ENCODE data around the gene PSMB8. TPM values are rescaled to one million over a fixed set of nuclear protein-coding genes. Genes with fewer than 3 reads are reported as not detected.

PSMB8 gene
- total and polyA plus RNA-seq, 8 donors: 37.9 to 122 (median 42.9) TPM

DNA sequence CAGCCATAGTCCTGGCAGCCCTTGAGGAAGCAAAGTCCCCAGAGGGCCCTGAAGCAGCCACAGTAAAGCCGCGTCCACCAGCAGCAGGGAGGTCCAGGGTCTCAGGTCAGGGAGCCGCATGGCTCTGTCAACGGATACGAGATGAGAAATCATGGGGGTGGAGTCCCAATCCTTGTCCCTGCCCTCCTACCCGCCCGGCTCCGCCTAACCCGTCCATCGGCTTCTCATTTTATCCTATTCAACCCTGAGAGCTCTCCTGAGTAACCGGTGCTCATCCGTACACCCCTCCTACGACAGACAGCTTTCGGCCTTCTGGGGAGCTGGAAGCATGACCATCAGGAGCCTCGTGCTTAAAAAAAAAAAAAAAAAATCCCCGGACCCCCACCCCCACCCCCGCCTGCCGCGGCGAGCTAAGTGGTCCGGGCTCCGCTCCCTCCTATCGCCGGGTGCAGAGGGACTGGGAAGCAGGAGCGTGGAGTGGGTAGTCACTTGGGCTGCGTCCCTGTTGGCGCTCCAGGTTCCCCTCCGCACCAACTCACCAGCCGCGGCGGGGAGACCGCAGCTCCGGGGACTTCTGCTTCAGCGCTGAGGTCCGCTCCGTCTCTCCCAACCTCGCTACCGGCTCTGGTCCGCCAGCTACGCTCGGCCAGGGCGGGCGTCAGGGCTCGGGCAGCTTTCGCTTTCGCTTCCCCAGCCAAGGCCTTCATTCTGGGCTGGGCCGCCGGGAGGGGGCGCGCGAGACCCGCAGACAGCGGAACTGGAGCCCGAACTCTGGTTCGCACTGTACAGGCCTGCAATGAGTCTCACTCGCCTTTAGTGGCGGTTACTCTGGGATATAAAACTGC is 5.5 kb downstream of the PSMB8 start, which contains the start of gene TAP2:
Gene TAP2, minus strand, starts transcription at position 626 of the 845 bp plus-strand sequence. Its CDS starts 506 bp downstream, at position 120.
- intact Hi-C loops (cut with DNase I): no loop called here
- TF ChIP-seq, protein P1, sequence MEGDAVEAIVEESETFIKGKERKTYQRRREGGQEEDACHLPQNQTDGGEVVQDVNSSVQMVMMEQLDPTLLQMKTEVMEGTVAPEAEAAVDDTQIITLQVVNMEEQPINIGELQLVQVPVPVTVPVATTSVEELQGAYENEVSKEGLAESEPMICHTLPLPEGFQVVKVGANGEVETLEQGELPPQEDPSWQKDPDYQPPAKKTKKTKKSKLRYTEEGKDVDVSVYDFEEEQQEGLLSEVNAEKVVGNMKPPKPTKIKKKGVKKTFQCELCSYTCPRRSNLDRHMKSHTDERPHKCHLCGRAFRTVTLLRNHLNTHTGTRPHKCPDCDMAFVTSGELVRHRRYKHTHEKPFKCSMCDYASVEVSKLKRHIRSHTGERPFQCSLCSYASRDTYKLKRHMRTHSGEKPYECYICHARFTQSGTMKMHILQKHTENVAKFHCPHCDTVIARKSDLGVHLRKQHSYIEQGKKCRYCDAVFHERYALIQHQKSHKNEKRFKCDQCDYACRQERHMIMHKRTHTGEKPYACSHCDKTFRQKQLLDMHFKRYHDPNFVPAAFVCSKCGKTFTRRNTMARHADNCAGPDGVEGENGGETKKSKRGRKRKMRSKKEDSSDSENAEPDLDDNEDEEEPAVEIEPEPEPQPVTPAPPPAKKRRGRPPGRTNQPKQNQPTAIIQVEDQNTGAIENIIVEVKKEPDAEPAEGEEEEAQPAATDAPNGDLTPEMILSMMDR (IDR thresholded peaks at IDR 0.05): peak; percentile 94 to 99
- peak within 1 kb of the TSS; percentile 86 to 97 for H3K27ac ChIP-seq
- peaks cover 4 to 59% of the 10 kb centered on the region in 2 donors for H3K36me3 ChIP-seq
- peak; percentile 96 to 100 (median 96) for DNase-seq
- no peaks in the 10 kb centered on the region for H3K9me3 ChIP-seq
- no peaks in the 10 kb centered on the region for H3K27me3 ChIP-seq
- ATAC-seq: peak; percentile 97
- peaks cover 22 to 68% of the 10 kb centered on the region in 2 donors for H3K4me1 ChIP-seq
- peak within 1 kb of the TSS; percentile 55 to 83 for H3K4me3 ChIP-seq

DNA sequence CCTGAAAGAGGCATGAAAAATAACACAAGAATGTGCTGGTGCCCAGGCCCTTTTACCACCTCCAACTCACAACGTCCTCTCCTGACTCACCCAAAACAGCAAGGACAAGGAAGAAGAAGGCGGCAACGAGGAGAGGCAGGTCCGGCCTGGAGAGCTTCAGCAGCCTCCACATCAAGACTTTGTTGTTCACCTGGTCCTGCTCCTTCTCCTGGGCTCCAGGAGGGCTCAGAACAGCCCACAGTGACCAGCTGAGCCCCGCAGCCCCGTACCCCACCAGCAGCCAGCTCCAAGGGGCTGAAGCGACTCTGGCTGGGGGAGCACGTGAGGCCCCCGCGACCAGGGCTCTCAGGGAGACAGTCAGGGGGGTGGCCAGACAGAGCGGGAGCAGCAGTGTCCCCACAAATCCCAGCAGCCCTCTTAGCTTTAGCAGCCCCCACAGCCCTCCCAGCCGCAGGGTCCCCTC is 6.2 kb downstream of the PSMB8 start:
- Histone ChIP-seq H3K4me1 (peaks cover 16 to 66% of the 10 kb centered on the region in 2 donors), H3K36me3 (peaks cover 4 to 59% of the 10 kb centered on the region in 2 donors), H3K27me3 (no peaks in the 10 kb centered on the region), H3K9me3 (no peaks in the 10 kb centered on the region), H3K27ac (peak overlapping the region; percentile 86 to 97), H3K4me3 (peak overlapping the region; percentile 55 to 83)
- DNase-seq: no peak
- TF ChIP-seq, protein P1 (IDR thresholded peaks at IDR 0.05): no peak
- no peak for ATAC-seq
- intact Hi-C loops (cut with DNase I): no loop called here

- H3K27me3 ChIP-seq: no peaks in the 10 kb centered on the region
- intact Hi-C loops (cut with DNase I): no loop called here
- no peaks in the 10 kb centered on the region for H3K9me3 ChIP-seq
- DNase-seq (no peak), ATAC-seq (no peak)
- H3K4me1 ChIP-seq: peaks cover 13 to 61% of the 10 kb centered on the region in 2 donors
- TF ChIP-seq, protein P1 (IDR thresholded peaks at IDR 0.05): no peak
- H3K27ac ChIP-seq: no peak overlapping the region
- H3K36me3 ChIP-seq: peaks cover 4 to 59% of the 10 kb centered on the region in 2 donors
- no peak overlapping the region for H3K4me3 ChIP-seq
Observed at GRCh38 chr6:32836873-32837272, 7.0 kb downstream of the PSMB8 start.

DNA sequence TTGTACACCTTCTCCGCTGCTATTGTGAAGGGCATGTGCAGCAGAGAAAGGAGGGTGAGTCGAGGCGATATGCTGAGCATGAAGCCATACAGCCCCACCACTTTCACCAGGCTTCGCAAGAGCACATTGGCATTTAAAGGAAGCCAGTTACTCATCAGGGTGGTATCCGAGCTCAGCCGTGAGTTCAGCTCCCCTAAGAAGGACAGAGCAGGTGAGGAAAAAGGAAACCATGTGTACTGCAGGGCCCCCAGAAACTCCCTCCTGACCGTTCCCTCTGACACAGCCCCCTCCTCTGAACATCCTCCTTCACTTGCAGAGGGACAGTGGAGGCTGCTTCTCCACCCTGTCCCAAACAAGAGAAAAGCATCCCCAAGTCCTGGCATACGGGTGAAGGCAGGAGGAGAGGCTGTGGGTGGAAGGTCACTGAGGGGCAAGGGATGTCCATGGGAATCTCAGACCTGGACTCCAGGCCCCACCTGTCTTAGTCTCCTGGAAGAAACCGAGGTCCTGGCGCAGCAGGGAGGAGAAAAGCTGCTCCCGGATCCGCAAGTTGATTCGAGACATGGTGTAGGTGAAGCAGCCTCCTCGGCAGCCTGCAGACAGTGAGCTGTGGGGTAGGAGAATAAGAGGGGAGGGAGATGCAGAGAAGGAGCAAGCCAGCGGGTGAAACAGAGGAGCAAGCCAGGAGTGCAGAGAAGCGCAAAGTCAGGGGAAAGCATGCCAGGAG is 8.5 kb downstream of the PSMB8 start:
- TF ChIP-seq, protein P1 (IDR thresholded peaks at IDR 0.05): no peak
- intact Hi-C loops (cut with DNase I): no loop called here
- ATAC-seq (no peak), DNase-seq (no peak)
- peaks cover 13 to 45% of the 10 kb centered on the region in 2 donors for H3K4me1 ChIP-seq
- H3K27me3 ChIP-seq: no peaks in the 10 kb centered on the region
- H3K9me3 ChIP-seq: no peaks in the 10 kb centered on the region
- no peak overlapping the region for H3K27ac ChIP-seq
- H3K4me3 ChIP-seq: no peak overlapping the region
- peaks cover 0 to 59% of the 10 kb centered on the region in 2 donors for H3K36me3 ChIP-seq

GRCh38 chr6:32833664-32834063 is 10.2 kb downstream of the PSMB8 start:
- Histone ChIP-seq H3K9me3 (no peaks in the 10 kb centered on the region), H3K4me1 (peaks cover 9 to 29% of the 10 kb centered on the region in 2 donors), H3K27ac (no peak overlapping the region), H3K27me3 (no peaks in the 10 kb centered on the region), H3K4me3 (no peak overlapping the region), H3K36me3 (peaks cover 0 to 72% of the 10 kb centered on the region in 2 donors)
- DNase-seq (no peak), ATAC-seq (no peak)
- TF ChIP-seq, protein P1 (IDR thresholded peaks at IDR 0.05): no peak
- intact Hi-C loops (cut with DNase I): no loop called here
